HFFc6 (cell line): Measurements from ENCODE around the gene NSF. TPM values are rescaled to one million over a fixed set of nuclear protein-coding genes. Genes with fewer than 3 reads are reported as not detected.
A peak's percentile ranks its signal among the peaks of the same experiment; 100 is the strongest.
"Not testable (repeated sequence)": the region's sequence is repeated elsewhere in the genome, so short reads cannot be mapped to it uniquely, and the experiment has no call there.

Experiments
- DNase-seq: peaks from one replicate; pipeline ENCODE4 v3.0.0-alpha.2; 2018
- H3K27ac Mint-ChIP-seq: 2 replicates; pipeline ENCODE4 v1.8.0; 2020; ENCODE audit warnings: mild to moderate bottlenecking, mixed read lengths
- H3K27me3 Mint-ChIP-seq: 2 replicates; pipeline ENCODE4 v1.8.0; 2021; ENCODE audit warnings: mild to moderate bottlenecking, moderate library complexity, mixed read lengths; ENCODE audit not compliant: insufficient read depth
- H3K36me3 Mint-ChIP-seq: 2 replicates; pipeline ENCODE4 v1.8.0; 2021; ENCODE audit warnings: low read depth, mixed read lengths
- H3K4me1 Mint-ChIP-seq: 2 replicates; pipeline ENCODE4 v1.8.0; 2020; ENCODE audit warnings: low read depth, mixed read lengths
- H3K4me3 Mint-ChIP-seq: 2 replicates; pipeline ENCODE4 v1.8.0; 2020; ENCODE audit warnings: mild to moderate bottlenecking, moderate library complexity, mixed read lengths
- H3K9me3 Mint-ChIP-seq: 2 replicates; pipeline ENCODE4 v1.8.0; 2020; ENCODE audit warnings: mild to moderate bottlenecking, mixed read lengths
- CTCF ChIP-seq: fragments of 200-600 bp; sonication (generic); IDR thresholded peaks from 2 replicates; pipeline ENCODE4 v1.5.0; 2021; ENCODE audit warnings: antibody characterized with exemption, mild to moderate bottlenecking
- total RNA-seq, 6 experiments: library from RNA; stranded (reverse); fragmentation: NEBNext Ultra II Directional; extraction: Animal tissue kit (Norgen Biotek cat#: 25700); gene quantifications; 2 replicates in 1 of 6; 3 replicates in 5 of 6; pipeline ENCODE4 v1.2.3, GENCODE V29; 2021

Gene NSF
- total RNA-seq, 6 experiments from 2014 or later = 87.7 to 118 (median 113) TPM

GRCh38 chr17:46683653-46684052 is 93.2 kb downstream of the NSF start:
- H3K27me3 Mint-ChIP-seq, H3K36me3 Mint-ChIP-seq, H3K9me3 Mint-ChIP-seq, H3K27ac Mint-ChIP-seq, H3K4me1 Mint-ChIP-seq, H3K4me3 Mint-ChIP-seq, DNase-seq: not testable (repeated sequence)

GRCh38 chr17:46685284-46685683 is 94.8 kb downstream of the NSF start:
- not testable (repeated sequence) for H3K9me3 Mint-ChIP-seq, H3K4me3 Mint-ChIP-seq, DNase-seq, H3K36me3 Mint-ChIP-seq, H3K27ac Mint-ChIP-seq, H3K27me3 Mint-ChIP-seq, H3K4me1 Mint-ChIP-seq

- not testable (repeated sequence) for H3K27ac Mint-ChIP-seq, H3K4me3 Mint-ChIP-seq, H3K9me3 Mint-ChIP-seq, H3K36me3 Mint-ChIP-seq, H3K27me3 Mint-ChIP-seq, H3K4me1 Mint-ChIP-seq, DNase-seq
Observed at GRCh38 chr17:46692196-46692595, 101.7 kb downstream of the NSF start.

- DNase-seq, H3K27me3 Mint-ChIP-seq, H3K27ac Mint-ChIP-seq, H3K4me3 Mint-ChIP-seq, H3K9me3 Mint-ChIP-seq, H3K4me1 Mint-ChIP-seq, H3K36me3 Mint-ChIP-seq: not testable (repeated sequence)
Observed at GRCh38 chr17:46693283-46693682, 102.8 kb downstream of the NSF start.

- not testable (repeated sequence) for H3K27ac Mint-ChIP-seq, H3K36me3 Mint-ChIP-seq, H3K9me3 Mint-ChIP-seq, H3K27me3 Mint-ChIP-seq, H3K4me3 Mint-ChIP-seq, DNase-seq, H3K4me1 Mint-ChIP-seq
Observed at GRCh38 chr17:46696522-46696921, 106.1 kb downstream of the NSF start.

GRCh38 chr17:46699014-46699413 is 108.5 kb downstream of the NSF start:
- not testable (repeated sequence) for H3K9me3 Mint-ChIP-seq

GRCh38 chr17:46717999-46718398 is 127.5 kb downstream of the NSF start:
- Mint-ChIP-seq H3K36me3 (peaks cover 16% of the 10 kb centered on the region), H3K27me3 (no peaks in the 10 kb centered on the region; the same call in 1 of the 2 replicates), H3K4me3 (no peak overlapping the region), H3K9me3 (no peaks in the 10 kb centered on the region), H3K27ac (no peak overlapping the region), H3K4me1 (peaks cover 40% of the 10 kb centered on the region)
- TF ChIP-seq CTCF = no peak
- no peak for DNase-seq

More at GRCh38 chr17:46699014-46699413, 108.5 kb downstream of the NSF start:
- not testable (repeated sequence) for H3K27me3 Mint-ChIP-seq, H3K27ac Mint-ChIP-seq, H3K36me3 Mint-ChIP-seq, H3K4me3 Mint-ChIP-seq, DNase-seq, H3K4me1 Mint-ChIP-seq

- no peaks in the 10 kb centered on the region for H3K9me3 Mint-ChIP-seq
- no peak for TF ChIP-seq CTCF
- H3K36me3 Mint-ChIP-seq = peaks cover 28% of the 10 kb centered on the region
- DNase-seq = no peak
- H3K27me3 Mint-ChIP-seq = no peaks in the 10 kb centered on the region; the same call in 1 of the 2 replicates
- no peak overlapping the region for H3K4me3 Mint-ChIP-seq
- H3K4me1 Mint-ChIP-seq = peaks cover 50% of the 10 kb centered on the region
- peak overlapping the region; percentile 13; the same call in 1 of the 2 replicates for H3K27ac Mint-ChIP-seq
Observed at GRCh38 chr17:46719891-46720290, 129.4 kb downstream of the NSF start.

- no peaks in the 10 kb centered on the region; the same call in 1 of the 2 replicates for H3K27me3 Mint-ChIP-seq
- TF ChIP-seq CTCF = no peak
- peaks cover 54% of the 10 kb centered on the region for H3K4me1 Mint-ChIP-seq
- H3K27ac Mint-ChIP-seq = peak overlapping the region; percentile 13
- no peak for DNase-seq
- no peaks in the 10 kb centered on the region for H3K9me3 Mint-ChIP-seq
- H3K36me3 Mint-ChIP-seq = peaks cover 28% of the 10 kb centered on the region
- H3K4me3 Mint-ChIP-seq = no peak overlapping the region
Observed at GRCh38 chr17:46720408-46720807, 129.9 kb downstream of the NSF start.
